ENCODE results near the gene FILIP1L. TPM values are rescaled to one million over a fixed set of nuclear protein-coding genes. Genes with fewer than 3 reads are reported as not detected.

Gene FILIP1L
- total RNA-seq, 1 donor from 2014 or later, result 5.0 TPM

DNA sequence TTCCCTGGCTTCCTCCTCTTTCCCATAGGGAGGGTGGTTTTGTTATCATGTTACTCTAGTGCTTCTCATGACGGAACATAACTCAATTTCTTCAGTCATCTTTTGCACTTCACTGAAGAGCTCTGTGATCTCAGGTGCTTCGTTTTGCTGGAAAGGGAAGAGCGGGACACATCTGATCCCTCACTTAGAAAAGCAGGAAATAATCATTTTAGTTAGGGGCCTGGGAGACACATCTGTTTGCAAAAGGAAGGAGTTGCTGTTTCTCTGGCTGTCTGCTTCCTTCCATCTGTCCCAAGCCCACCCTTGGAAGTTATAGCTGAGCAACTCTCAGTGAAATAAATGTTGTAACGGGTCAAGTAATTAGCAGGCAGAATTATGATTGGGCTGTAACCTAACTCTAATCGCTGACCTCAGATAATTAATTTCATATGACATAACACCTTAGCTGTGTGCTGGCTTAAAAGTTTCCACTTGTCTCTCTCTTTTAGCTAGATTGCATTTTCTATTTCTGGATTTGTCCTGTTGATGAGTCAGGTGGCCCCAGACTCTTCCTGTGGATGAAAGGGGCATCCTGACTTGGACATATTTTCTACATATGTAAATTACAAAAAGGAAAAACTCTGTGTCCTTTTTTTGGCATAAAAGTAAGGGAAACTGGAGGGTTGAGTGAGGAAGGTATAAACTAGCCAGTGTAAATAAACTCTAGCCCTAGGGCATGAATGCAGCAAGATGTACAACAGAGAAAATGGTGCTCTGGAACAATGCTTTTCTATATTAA is 11.0 kb upstream of the FILIP1L start:
- intact Hi-C loops (cut with micrococcal nuclease), result no loop called here

DNA sequence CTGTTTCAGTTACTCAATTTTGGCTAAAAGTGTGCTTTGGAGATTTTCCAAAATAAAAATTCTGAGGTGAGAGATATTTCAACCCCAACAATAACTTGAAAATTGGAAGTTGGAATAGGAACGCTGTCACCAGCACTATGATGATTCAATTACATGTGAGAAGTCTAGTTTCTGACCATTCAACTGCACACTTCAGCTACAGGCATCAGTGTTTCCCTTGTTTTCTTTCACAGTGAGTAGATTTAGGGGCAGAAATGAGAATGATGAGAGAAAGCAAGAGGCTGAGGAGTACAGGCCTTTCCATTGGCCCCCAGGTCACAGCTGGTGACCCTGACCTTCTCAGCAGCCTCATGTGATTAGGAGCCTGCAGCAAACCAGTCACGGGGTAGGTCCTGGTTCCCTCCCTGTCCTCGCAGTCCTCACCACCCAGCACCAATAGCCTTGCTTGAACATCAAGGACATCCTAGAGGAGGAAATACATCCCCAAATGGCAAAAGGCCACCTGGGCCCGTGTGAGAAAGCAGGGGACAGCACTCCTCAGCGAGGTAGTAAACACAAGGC is 10.0 kb upstream of the FILIP1L start:
- intact Hi-C loops (cut with micrococcal nuclease), result no loop called here

DNA sequence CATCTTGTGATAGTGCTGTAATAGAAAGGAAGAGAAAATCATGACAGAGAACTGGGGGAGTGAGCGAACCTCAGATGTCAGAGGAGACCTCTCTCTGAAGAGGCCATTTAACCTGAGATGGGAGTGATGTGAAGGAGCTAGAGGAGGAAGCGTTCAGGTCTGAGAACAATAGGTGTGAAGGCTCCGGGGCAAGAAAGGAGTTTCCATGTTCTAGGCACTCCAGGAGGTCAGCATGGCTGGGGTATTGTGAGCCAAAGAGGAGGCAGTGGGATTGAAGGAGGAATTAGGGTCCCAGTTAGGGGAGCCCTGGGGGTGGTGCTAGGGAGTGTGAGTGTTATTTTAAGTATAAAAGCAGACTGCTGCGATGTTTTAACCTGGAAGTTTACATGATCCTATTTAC is 8.8 kb upstream of the FILIP1L start:
- intact Hi-C loops (cut with micrococcal nuclease), result no loop called here

- intact Hi-C loops (cut with micrococcal nuclease), result no loop called here
These were observed 8.0 kb upstream of the FILIP1L start for GRCh38 chr3:100122321-100122720.

DNA sequence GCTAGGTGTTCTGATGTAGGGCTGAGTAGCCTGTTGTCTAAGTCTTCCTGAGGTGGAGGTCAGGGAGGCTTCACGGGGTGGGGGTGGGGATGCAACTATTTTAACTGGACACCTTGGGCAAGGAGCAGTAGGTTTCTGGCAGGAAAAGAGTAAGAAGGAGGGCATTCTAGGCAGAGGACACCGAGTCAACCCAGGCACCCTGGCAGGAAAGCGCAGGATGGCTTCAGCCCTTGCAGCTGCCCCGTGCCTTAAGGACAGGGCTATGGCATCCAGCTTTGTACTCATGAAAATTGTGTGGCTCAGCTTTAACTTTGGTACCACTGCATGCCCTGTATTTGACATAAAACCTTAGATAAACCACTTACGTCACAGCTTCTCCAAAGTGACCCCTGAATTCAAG is 6.4 kb upstream of the FILIP1L start:
- intact Hi-C loops (cut with micrococcal nuclease), result no loop called here

DNA sequence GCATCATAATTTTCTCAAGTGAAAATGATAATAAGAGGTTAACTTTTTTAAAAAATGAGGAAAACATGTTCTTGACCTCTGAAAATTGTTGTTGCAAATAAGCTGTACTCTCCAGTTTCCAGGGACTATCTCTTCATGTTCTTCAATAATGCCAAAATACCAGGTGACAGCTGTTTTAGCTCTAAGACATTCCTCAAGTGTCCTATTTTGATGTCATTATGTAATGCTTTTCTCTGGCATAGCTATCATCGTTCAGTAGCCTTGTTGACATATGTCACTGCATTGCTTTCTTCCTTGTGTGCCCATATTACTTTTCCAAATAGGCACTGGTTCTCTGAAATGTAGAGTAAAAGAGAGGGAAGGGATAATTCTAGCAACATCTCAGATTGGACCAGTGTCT is 5.7 kb upstream of the FILIP1L start:
- intact Hi-C loops (cut with micrococcal nuclease), result no loop called here

- intact Hi-C loops (cut with micrococcal nuclease), result no loop called here
These were observed 2.8 kb upstream of the FILIP1L start for GRCh38 chr3:100117093-100117492.

DNA sequence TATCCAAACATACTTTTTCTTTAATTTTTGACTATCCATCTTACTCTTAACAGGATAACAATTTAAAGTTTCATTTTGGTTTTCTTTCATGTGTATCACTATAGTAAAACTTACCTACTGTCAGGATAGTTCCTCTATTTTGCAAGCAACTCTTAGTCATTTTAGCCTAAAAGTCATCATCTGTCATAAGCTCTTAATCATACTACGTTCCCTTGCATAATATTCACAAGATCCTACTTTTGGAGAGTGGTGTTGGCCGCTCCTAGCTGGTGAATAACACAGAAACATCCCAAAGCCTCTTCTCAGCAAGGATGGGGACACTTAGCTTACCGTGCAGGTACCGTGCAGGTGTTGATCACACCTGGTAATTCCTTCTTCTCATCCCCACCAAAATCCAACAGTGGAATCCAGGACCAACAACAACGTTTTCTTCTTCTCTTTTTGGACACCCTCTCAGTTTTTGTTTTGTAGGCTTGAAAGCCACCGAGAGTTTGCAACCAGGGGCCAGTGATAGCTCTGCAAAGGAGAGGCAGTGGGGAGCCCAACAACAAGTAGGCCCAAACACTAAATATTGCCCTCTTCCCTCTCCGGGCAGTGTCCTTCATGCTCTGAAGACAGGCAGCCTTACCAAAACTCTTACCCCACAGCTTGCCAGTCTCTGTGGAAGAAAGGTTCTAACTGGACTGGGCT is 433 bp downstream of the FILIP1L start:
- intact Hi-C loops (cut with micrococcal nuclease), result no loop called here

DNA sequence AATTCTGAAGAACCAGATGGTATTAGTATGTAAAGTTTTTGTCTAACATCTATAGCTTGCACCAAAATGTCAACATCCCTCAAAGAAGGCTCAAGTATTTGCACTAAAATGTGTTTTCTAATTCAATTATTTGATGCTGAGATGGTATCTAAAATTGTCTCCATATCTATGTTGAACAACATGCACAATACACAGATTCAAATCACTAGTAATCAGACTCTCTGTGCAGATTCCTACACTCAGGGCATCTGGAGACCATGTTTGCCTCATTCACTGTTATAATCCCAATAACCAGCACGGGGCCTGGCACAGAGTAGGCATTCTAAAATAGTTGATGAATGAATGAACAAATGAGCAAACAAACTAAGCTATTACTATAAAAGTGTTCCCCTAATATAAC is 2.6 kb downstream of the FILIP1L start:
- intact Hi-C loops (cut with micrococcal nuclease), result no loop called here

- intact Hi-C loops (cut with micrococcal nuclease), result no loop called here
These were observed 4.1 kb downstream of the FILIP1L start for GRCh38 chr3:100110162-100110561.

GRCh38 chr3:100108464-100109079 is 5.7 kb downstream of the FILIP1L start:
- intact Hi-C loops (cut with micrococcal nuclease), result no loop called here

DNA sequence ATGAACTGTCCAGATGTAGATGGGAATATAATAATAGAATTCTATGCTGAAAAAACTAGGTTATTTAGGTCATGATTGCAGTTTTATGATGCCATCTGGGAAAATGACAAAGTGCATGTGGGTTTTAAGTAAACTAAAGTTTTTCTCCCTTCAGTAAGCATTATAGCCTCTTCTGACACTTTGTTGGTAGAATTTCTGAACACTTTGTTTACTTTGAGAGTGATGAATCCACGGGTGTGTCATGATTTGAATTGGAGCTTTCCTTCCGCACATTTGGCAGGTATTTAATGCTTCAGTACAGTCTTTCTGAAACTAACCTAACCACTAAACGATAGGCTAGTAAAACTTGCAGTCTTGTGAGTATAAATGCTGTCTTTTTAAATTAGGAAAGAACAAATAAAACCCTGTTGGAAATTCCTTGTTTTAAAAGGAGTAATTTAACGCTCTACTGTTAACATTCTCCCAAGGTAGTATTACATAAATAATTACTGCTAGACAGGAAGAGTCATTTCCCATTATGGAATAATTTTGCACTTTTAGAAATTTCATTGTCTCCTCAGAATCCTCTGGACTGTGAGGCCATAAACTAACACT is 7.0 kb downstream of the FILIP1L start:
- intact Hi-C loops (cut with micrococcal nuclease), result no loop called here

- intact Hi-C loops (cut with micrococcal nuclease), result no loop called here
These were observed 7.7 kb downstream of the FILIP1L start for GRCh38 chr3:100106531-100107141.

GRCh38 chr3:100106094-100106493 is 8.2 kb downstream of the FILIP1L start:
- intact Hi-C loops (cut with micrococcal nuclease), result no loop called here

DNA sequence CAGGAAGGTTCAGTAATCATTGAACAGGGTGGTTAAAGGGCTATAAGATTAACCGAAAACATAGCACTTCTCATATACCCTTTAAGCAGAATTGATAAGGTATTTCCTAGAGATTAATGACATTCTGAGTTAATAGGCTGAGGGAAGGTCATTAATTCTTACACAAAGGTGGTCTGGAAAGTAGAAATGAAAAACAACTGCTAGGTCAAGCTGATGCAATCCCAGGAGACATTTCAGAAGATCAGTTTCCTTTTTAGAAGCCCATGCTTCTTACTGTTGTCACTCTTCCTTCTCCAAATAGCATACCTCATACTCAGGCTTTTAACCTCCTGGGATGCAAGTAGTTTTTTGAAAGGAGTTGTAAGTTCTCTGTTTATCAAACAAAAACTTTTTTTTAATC is 8.8 kb downstream of the FILIP1L start:
- intact Hi-C loops (cut with micrococcal nuclease), result no loop called here

DNA sequence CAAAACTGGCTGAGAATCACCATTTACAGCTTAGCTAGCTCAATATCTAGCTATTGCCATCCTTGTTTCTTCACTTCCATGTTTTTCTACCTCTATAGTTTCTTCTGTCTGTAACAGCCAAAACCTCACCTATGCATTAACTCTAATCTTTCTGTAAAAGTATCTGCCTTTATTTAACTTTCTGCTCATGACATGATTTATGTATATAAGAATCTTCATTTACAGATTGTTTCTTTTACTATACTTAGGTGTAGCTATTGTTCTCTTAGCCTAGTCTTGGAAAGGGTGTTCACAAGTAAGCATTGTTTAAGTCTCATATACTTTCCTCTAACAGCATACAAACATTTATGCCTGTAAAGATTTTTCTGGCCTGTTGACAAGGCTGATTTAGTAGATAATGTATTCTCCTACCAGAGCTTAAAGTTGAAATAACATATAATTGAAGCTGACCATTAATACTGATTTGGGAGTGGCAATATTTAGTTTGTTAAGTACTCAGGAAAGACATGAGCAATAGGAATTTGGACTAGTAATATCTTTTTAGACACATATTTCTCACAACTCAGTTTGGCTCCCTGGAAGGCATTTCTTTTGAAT is 9.4 kb downstream of the FILIP1L start:
- intact Hi-C loops (cut with micrococcal nuclease), result no loop called here

DNA sequence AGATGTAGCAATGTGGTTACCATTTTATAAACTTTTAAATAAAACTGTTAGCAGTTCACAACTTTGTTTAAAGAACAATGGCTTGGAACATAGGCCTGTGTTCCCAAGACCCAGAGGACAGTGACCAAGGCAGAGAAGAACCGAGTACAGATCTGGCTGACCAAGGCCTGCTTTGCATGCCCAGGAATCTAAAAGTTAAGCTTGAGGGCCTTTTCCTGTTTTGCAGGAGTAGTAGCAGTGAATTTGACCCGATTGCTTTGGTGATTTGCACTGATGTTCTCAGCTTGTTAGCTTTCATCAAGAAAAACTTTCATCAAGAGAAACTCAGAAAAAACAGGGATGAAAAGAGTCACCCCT is 9.9 kb downstream of the FILIP1L start:
- intact Hi-C loops (cut with micrococcal nuclease), result no loop called here

DNA sequence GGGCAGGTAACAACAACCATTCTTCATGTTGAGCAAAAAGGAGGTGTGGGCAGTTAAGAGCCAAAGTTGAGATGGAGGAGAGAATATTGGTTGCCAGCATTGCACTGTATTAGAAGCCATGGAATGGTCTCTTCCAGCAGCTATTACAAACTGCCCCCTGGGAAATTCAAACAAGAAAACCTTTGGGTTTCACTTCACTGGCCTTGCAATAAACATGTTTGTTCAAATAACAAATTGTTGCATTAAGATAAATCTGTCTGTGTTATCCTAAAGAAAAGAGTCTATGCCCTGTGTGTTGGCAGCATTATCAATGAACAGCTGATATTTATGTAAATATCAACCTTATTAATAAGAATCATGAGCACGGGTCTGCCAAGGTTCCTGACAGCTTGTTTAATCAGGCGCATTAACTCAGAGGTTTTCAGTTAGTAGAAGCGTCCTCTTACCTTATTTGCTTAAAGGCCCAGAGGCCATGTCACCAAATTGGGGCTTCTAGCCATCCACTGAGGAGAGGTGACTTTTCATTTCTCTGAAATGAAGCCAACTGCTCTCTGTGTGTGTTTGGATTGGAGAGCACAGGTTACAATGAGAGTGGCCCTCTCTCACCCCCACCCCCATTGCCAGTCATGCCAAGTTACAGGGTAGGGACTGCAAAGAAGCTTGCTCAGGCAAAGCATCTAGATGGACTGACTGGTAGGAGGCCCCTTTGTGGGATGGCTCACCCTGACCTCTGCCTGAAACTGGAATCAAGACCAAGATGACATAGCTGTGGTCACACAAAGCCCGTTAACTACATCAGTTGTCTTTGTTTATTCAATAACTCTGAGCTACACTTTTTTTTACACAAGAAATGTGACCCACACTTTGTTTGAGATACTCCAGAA is 10.5 kb downstream of the FILIP1L start:
- intact Hi-C loops (cut with micrococcal nuclease), result no loop called here

GRCh38 chr3:100102757-100103156 is 11.5 kb downstream of the FILIP1L start:
- intact Hi-C loops (cut with micrococcal nuclease), result no loop called here

- intact Hi-C loops (cut with micrococcal nuclease), result no loop called here
These were observed 13.9 kb downstream of the FILIP1L start for GRCh38 chr3:100100425-100100824.
